Vagina (tissue), 2 donors: ENCODE data around the gene HCN1.

Experiments used
- POLR2AphosphoS5 ChIP-seq, 2 donors: sonication (generic); formaldehyde crosslinking; IDR thresholded peaks; one replicate each; pipeline ENCODE4 v1.9.0; 2017; ENCODE audit warnings: antibody characterized with exemption in 2 of 2, mild to moderate bottlenecking in 2 of 2, low read depth in 1 of 2; ENCODE audit not compliant: insufficient read depth in 1 of 2
- TF ChIP-seq, protein P1 (sequence below), 3 experiments: fragments of 450-650 bp in 2 of 3; fragments of 200-600 bp in 1 of 3; sonication (generic) in 1 of 3; IDR thresholded peaks; one replicate each; pipeline ENCODE4 v1.5.1; 2017 to 2019; ENCODE audit warnings: antibody characterized with exemption in 3 of 3, mild to moderate bottlenecking in 2 of 3, moderate library complexity in 2 of 3

DNA sequence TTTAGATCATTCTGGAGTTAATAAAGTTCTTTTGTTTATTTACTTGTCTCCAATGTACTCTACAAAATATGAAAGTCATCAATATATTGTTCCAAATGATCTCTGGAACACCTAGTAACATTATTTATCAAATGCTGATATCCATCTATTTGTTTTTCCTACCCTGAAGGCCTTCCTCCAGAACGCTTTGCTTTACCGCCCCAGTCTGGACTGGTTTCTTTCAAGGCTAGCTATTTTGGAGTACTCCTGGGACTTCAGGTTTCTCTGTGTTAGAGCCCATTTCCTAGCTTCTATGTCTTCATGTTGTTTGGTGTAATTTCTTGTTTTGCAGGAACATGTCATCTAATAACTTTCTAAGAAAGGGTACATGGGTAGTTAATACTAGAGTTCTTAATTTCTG, 9.6 kb downstream of the HCN1 start:
- no peak for TF ChIP-seq POLR2AphosphoS5 (IDR thresholded peaks at IDR 0.05; ENCODE audit: insufficient read depth in 1 of 2, low read depth in 1 of 2)
- TF ChIP-seq, protein P1, sequence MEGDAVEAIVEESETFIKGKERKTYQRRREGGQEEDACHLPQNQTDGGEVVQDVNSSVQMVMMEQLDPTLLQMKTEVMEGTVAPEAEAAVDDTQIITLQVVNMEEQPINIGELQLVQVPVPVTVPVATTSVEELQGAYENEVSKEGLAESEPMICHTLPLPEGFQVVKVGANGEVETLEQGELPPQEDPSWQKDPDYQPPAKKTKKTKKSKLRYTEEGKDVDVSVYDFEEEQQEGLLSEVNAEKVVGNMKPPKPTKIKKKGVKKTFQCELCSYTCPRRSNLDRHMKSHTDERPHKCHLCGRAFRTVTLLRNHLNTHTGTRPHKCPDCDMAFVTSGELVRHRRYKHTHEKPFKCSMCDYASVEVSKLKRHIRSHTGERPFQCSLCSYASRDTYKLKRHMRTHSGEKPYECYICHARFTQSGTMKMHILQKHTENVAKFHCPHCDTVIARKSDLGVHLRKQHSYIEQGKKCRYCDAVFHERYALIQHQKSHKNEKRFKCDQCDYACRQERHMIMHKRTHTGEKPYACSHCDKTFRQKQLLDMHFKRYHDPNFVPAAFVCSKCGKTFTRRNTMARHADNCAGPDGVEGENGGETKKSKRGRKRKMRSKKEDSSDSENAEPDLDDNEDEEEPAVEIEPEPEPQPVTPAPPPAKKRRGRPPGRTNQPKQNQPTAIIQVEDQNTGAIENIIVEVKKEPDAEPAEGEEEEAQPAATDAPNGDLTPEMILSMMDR (IDR thresholded peaks at IDR 0.05) = no peak
